ENCODE data around the gene PRKAG3.

The PRKAG3 gene

DNA sequence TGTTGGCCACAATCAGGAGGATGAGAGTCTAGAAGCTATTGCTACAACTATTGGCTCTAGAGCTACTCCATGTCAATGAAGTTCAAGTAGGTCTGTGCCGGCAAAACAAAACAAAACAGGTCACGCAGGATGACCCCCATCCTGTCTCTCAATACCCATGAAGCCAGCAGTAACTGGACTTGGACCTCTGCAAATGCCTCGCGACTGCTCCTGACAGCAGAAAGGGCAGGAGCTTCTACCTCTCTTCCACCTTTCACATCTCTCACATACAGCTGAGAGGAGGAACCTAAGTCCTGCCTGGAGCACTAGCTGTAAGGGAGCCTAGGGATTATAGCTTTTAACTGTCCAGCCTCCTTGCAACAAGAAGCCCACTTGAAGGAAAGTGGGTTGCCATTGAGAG lies 16.0 kb downstream of the PRKAG3 start:
- in situ Hi-C loops (cut with MboI; ENCODE audit: low sequenced_read_pairs) = no loop called here

DNA sequence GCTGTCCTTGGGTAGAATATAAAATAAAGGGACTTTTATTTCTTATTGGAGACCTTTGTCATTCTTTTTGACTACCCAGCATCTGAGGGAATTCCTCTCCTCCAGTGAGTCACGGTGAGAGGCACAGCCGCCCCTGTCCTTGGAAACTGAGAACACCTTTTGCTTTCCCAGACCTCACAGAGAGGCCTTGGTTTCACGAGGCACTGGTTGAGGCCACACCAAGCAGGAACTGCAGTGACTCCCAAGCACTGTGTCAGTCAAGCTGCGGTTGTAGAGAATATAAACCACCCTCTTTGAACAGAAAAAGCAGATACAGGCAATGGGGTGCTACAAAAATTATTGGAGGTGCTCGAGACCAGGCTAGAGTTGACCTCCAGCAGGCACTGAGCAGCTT lies 16.4 kb downstream of the PRKAG3 start:
- in situ Hi-C loops (cut with MboI; ENCODE audit: low sequenced_read_pairs) = no loop called here

DNA sequence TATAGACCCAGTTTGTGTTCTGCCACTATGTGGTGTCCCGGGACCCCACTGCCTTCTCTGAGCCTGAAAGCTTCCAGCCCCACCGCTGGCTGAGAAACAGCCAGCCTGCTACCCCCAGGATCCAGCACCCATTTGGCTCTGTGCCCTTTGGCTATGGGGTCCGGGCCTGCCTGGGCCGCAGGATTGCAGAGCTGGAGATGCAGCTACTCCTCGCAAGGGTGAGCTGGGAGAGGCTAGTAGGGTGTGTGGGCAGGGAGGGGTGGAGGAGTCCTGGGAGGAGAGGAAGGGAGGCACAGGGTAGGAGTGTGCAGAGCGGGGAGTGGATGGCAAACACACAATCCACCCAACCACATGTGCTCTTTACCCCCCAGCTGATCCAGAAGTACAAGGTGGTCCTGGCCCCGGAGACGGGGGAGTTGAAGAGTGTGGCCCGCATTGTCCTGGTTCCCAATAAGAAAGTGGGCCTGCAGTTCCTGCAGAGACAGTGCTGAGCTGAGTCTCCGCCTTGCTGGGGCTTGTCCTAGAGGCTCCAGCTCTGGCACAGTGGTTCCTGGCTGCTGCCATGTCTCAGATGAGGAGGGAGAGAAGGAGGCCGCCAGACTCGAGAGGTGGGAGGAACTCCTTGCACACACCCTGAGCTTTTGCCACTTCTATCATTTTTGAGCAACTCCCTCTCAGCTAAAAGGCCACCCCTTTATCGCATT lies 16.9 kb downstream of the PRKAG3 start:
- in situ Hi-C loops (cut with MboI; ENCODE audit: low sequenced_read_pairs) = no loop called here

DNA sequence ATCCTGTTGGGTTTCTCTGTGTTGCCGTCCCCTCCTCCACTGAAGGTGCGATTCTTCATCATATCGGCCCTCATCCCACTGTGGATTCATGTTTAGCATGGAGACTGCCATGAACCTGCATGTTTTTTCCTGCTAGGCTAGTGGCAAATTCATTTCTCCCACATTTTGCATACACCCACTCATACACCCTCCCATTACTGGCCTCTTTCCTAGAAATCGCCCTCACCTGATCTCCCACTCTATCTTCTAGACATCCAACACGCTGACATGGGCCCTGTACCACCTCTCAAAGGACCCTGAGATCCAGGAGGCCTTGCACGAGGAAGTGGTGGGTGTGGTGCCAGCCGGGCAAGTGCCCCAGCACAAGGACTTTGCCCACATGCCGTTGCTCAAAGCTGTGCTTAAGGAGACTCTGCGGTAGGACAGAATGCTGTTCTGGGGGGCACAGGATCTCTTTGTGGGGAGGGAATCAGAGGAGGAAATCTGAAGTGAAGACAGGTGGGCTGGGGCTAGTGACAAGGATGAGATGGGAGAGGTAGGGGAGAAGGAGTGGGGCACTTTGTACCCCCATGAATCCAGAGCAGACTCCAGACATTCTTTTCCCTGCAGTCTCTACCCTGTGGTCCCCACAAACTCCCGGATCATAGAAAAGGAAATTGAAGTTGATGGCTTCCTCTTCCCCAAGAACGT lies 17.7 kb downstream of the PRKAG3 start:
- in situ Hi-C loops (cut with MboI; ENCODE audit: low sequenced_read_pairs) = no loop called here

DNA sequence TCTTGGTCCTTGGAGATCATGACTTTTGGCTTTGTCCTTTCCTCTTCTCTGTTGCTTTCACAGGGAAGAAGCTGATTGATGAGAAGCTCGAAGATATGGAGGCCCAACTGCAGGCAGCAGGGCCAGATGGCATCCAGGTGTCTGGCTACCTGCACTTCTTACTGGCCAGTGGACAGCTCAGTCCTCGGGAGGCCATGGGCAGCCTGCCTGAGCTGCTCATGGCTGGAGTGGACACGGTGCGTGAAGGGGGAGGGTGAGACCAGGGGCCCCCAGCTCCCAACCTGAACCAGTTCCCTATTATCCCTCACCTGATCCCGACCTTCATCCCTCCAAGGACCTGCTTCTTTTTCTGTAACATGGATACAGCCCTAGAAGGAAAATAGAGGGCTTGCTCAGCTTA lies 18.7 kb downstream of the PRKAG3 start:
- in situ Hi-C loops (cut with MboI; ENCODE audit: low sequenced_read_pairs) = no loop called here

DNA sequence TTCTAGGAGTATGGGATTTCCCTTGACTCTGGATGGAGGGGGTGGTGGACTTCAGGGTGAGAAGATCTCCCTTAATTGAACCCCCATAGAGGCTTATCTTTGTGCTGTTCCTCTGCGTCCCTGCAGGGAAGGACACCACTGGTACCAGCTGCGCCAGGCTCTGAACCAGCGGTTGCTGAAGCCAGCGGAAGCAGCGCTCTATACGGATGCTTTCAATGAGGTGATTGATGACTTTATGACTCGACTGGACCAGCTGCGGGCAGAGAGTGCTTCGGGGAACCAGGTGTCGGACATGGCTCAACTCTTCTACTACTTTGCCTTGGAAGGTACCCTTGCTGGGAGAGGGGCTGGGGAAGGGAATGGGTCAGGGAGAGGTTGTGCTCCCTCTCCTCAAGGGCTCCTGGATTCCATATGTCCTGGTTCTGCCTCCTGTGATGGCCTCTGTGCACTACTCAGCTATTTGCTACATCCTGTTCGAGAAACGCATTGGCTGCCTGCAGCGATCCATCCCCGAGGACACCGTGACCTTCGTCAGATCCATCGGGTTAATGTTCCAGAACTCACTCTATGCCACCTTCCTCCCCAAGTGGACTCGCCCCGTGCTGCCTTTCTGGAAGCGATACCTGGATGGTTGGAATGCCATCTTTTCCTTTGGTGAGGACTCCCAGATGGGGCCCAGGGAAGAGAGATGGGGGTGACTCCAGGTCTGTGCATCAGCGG lies 19.3 kb downstream of the PRKAG3 start:
- in situ Hi-C loops (cut with MboI; ENCODE audit: low sequenced_read_pairs) = no loop called here

DNA sequence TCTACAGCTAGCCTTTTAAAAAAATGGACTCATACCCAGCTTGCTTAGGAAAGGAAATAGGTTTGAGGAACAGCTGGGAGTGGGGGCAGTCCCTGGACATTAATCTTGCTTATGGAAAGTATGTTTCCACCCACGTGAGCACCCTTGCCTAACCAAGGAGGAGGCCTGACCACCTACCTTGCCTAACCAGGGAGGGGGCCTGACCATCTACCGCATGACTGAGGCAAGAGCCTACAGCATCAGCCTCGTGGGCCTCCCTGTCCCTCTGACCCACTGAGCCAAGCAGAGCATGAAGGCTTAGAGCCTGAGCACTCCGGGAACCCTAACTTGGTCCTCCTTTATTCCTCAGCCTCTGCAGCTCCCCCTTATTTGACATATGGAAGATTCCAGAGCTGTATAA lies 20.2 kb downstream of the PRKAG3 start:
- in situ Hi-C loops (cut with MboI; ENCODE audit: low sequenced_read_pairs) = no loop called here

DNA sequence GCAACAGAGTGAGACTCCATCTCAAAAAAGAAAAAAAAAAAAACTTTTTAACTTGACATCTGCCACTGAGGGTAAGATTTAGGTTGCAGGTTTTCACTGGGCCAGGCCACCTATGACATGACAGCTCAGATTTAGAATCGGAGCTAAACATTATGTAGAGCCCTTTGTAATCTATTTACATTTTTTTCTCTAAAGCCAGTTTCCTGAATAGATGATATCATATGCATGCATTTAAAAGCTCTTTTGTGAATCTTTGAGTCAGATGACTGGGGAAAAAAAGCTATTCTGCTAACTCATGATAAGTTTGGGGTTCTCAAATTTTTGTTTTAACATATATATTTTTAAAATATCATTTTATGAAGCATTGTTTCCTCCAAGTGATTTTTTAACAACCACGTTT lies 21.3 kb downstream of the PRKAG3 start:
- in situ Hi-C loops (cut with MboI; ENCODE audit: low sequenced_read_pairs) = no loop called here

DNA sequence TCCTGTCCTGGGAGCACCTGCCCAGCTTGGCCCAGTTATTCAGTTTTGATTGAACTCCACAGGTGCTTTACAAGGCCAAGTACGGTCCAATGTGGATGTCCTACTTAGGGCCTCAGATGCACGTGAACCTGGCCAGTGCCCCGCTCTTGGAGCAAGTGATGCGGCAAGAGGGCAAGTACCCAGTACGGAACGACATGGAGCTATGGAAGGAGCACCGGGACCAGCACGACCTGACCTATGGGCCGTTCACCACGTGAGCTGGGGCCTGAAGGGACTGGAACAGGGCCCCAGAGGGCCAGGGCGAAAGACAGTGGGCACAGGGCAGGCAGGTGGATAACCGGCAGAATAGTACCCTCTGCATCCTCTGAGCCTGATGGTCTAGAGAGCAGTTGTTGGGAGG lies 22.1 kb downstream of the PRKAG3 start:
- in situ Hi-C loops (cut with MboI; ENCODE audit: low sequenced_read_pairs) = no loop called here

DNA sequence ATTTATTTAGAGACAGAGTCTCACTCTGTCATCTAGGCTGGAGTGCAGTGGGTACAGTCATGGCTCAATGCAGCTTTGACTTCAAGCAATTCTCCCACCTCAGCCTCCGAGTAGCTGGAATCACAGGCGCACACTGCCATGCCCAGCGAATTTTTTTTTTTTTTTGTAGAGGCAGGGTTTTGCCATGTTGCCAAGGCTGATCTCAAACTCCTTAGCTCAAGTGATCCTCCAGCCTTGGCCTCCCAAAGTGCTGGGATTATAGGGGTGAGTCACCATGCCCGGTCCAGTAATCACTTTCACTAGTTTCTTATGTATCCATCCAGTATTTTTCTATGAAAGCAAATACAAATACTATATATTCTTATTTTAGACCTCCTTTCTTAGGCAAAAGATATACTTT lies 24.0 kb downstream of the PRKAG3 start:
- in situ Hi-C loops (cut with MboI; ENCODE audit: low sequenced_read_pairs) = no loop called here

DNA sequence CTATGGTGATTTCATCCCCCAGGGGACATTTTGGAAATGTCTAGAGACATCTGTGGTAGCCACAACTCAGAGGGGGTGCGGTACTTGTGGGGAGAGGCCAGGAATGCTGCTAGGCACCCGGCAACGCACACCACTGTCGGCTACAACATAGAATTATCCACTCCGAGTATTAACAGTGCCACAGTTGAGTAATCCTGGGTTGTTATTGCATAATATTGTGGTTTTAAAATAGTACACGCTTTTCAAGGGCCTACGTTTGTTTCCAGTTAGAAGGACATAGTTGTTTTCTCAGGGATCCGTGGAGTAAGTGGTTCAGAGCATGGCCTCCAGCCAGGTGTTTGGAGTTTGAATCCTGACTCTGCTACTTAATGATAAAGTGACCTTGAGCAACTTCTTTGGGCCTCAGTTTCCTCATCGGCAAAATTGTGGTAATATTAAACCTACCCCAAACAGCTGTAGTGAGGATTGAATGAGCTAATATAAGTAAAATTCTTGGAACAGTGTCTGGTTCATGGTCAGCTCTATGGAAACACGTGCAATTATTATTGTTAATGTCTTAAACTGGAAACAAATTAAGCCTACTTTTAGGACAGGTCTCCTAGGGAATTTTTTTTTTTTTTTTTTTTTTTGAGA lies 25.1 kb downstream of the PRKAG3 start:
- in situ Hi-C loops (cut with MboI; ENCODE audit: low sequenced_read_pairs) = no loop called here

DNA sequence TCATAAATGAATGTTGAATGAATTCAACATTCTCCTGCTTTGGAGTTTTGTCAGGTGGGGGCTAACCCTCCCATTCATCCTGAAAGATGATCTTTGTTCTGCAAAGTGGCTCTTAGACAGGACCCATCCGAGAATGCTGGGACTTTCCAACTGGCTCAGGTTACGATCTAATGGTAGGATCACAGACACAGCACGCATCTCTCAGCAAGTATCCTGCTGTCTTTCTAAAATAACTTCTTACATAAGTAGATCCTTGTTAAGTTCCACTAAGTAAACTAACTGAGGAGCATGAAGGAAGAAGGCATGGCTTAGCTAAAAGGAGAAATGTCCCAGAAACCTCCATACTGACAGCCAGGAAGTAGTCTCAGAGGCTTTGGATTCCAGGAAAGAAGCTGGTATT lies 26.0 kb downstream of the PRKAG3 start:
- in situ Hi-C loops (cut with MboI; ENCODE audit: low sequenced_read_pairs) = no loop called here

DNA sequence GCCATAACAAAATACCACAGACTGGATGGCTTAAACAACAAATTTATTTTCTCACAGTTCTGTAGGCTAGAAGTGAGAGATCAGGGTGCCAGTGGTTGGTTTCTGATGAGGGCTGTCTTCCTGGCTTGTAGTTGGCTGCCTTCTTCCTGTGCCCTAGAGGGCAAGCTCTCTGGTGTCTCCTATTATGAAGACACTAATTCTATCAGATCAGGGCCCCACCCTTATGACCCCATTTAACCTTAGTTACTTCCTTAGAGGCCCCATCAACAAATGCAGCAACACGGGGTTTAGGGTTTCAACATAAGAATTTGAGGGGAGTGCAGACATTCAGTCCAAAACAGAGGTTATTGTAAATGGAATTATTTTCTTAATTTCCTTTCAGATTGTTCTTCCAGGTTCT lies 26.8 kb downstream of the PRKAG3 start:
- in situ Hi-C loops (cut with MboI; ENCODE audit: low sequenced_read_pairs) = no loop called here

DNA sequence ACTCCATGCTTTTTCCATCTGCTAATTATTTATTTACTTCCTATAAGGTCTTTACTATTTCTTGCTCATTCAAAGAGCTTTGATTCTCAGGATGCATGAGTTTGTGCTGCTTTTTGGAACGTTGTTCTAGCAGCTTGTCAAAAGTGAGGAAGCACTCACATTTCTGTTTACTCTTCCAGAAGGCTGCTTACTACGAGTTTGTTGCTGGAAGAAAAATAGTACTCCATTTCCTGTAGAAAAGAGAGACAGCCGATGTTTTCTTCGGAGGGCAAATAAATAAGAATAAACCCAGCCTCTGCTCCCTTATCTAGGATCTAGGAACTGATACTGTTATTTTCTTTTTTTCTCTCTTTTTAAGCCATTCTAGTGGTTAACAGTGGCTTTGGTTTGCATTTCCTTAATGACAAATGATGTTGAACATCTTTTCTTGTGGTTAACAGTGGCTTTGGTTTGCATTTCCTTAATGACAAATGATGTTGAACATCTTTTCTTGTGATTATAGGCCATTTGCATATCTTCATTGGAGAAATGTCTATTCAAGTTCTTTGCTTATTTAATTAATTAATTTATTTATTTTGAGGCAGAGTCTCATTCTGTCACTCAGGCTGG lies 29.1 kb downstream of the PRKAG3 start:
- in situ Hi-C loops (cut with MboI; ENCODE audit: low sequenced_read_pairs) = no loop called here

DNA sequence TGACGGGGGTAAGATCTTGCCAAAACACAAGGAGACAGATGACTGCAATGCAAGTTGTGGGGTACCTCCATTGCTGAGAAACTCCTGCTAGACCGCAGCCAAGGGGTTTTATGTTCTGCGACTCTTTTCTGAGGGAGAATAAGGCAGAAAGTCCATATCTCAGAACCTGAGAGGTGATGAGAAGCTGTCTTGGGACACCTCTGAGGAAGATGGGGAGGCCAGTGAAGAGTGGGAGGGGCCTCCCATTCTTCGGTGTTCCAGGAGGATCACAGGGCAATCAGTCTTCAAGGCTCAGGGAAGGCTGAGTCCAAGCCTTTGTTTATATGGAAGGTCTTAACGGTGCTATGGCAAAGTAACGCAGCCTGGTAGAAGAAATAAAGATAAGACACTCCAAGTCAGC lies 31.6 kb downstream of the PRKAG3 start:
- in situ Hi-C loops (cut with MboI; ENCODE audit: low sequenced_read_pairs) = no loop called here

DNA sequence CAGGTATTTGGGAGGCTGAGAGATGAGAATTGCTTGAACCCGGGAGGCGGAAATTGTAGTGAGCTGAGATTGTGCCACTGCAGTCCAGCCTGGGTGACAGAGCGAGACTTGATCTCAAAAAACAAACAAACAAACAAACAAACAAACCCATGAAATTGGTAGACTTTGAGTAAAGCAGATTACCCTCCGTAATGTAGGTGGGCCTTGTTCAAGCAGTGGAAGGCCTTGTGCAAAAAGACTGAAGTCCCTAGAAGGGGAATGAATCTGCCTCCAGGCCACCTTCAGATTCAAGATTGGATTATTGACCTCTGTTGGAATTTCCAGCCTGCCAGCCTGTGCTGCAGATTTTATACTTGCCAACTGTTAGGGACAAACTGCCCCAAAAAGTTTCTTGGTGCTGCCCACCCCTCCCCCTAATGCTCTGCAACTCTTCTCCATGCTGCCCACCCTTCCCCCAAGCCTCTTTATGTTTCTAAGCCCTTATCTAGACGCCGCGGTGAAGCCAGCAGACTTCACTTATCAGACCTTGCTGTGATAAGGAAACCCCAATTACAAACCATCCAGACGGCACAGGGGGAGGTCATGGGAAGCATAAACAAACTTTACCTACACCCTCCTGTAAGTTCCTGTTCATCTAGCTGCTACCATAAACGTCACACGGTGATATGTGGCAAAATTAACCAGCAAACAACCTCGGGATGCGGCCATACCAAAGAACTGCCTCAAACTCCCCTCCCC lies 32.7 kb downstream of the PRKAG3 start:
- in situ Hi-C loops (cut with MboI; ENCODE audit: low sequenced_read_pairs) = no loop called here

DNA sequence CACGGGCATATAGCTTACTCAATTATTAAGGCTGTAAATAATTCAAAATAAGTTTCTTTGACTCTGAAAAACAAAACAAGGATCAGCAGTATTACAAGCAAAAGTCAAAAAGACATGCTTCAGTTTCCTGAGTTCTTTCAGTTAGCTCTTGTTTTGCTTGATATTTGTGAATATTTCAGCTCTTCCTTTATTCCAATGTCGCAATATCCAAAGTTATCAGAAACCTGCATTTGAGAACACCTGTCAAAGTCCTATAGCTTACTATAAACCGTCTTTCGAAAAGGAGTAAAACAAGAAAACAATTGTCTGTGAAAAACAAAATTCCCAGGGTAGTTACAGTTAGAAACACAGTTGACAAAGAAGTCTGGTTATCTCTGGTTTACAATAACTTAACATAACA lies 34.9 kb downstream of the PRKAG3 start:
- in situ Hi-C loops (cut with MboI; ENCODE audit: low sequenced_read_pairs) = no loop called here

DNA sequence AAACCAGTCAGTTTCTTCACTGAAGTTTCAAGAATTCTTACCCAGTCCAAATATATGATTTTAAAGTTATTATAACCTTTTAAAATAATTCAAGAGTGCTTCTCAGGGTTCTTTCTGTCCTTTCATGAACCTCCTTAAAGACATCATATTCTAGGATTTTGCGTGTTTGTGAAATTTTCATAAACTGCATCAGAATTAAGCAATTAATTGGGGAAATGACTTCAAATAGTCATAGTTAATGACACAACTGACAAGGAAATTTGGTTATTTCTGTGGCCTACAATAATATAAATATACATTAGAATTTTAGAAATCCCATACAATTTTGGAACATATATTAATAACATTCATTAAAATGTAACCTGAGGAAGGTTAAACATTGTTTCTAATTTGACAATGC lies 39.2 kb downstream of the PRKAG3 start:
- in situ Hi-C loops (cut with MboI; ENCODE audit: low sequenced_read_pairs) = no loop called here

DNA sequence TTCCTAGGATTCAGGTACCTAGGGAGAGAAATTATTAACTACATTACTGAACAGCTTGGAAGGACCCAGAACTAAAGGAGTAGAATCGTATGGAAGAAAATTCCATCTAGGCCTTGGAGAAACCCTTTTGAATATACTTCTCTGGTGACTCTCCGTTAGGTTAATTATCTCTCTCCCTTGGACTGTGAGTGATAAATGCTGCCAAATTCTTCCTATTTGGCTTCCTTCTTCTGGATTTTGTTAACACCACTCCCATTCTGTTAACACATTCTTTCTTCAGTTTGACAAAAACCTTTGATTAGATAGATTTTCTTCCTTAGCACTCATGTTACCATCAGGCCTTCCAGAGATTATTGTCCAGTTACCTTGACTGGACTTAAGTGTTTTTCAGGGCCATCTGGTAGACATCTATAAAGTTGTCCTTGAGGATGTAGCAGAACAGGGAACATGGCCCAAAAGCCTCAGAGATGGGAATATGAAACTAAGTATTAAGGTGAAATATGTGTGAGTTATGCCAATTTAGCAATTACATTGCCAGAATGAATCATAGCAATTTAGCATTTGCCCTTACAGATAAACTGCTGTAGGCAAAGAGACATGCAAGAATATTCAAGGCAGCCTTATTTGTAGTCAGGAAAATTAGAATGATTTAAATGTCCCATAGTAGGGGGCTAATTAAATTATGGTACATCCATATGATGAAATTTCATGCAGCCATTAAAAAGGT lies 42.9 kb downstream of the PRKAG3 start:
- in situ Hi-C loops (cut with MboI; ENCODE audit: low sequenced_read_pairs) = no loop called here

DNA sequence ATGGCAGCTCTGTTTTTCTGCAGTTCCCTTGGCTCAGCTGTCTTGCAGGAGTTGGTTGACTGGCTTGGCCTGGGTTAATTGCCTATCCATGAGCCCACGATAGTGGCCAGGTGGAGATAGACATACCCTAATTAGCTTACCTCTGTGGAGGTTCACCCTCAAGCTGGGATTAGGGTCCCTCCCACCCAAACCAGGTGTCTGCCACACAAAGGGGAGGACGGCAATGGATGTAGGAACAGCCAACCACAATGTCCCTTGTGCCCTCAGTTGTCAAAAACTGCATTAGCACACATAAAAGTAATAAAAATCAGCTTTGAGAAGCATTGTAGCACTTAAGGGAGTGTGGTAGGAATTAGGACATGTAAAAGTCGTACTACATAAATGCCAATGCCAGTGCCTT lies 45.5 kb downstream of the PRKAG3 start:
- in situ Hi-C loops (cut with MboI; ENCODE audit: low sequenced_read_pairs) = no loop called here

All from HL-60/S4 treated with phorbol 12-myristate 13-acetate at 8.2 ng/mL for 4 days and 3 days (cell line).